ENCODE results near the gene PSENEN. TPM values are rescaled to one million over a fixed set of nuclear protein-coding genes. Genes with fewer than 3 reads are reported as not detected.
"Not testable (repeated sequence)": the region's sequence is repeated elsewhere in the genome, so short reads cannot be mapped to it uniquely, and the experiment has no call there.

PSENEN gene
- total RNA-seq, 8 experiments from 2014 or later = 56.4 to 142 (median 84.7) TPM

DNA sequence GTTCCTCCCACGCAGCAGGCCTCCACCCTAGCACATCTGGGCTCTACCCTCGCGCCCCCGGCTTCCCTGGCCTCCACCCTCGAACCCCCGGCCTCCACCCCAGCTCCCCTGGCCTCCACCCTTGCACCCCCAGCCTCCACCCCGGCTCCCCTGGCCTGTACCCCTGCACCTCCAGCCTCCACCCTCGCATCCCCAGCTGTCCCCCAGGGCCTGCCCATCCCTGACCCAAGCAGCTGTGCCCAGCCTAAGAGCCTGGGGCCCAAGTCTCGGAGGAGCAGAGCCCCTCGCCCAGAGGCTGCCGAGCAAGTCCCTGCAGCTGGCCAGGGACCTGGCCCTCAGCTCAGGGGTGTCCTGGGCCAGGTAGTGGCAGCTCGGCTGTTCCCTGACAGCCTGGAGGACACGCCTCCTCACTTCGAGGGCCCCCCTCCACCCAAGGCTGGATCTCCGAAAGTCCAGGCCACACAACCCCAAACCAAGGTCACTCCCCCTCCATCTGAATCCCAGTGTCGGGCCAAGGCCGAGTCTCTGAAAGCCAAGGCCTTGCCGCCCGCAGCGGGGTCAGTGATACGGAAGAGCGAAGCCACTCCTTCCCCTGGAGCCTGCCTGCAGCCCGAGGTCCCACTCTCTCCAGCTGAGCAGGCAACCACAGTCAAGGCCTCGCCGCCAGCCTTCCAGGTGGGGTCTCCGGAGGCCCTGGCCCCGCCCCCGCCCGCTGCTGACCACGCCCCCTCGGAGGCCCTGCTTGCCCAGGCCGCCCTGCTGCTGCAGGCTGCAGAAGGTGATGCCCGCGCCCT, 22.0 kb downstream of the PSENEN start:
- in situ Hi-C loops (cut with MboI; ENCODE audit: low pct_unique_long_range_greater_than_20kb in 2 of 9, low sequenced_read_pairs in 9 of 9, unreplicated experiment in 9 of 9) = no loop called here
- Histone ChIP-seq H3K27ac (peak overlapping the region; percentile 0 to 40), H3K4me3 (no peak overlapping the region), H3K4me1 (replicated peaks in 1 of 2) (peaks cover 14 to 18% of the 10 kb centered on the region in 2 donors)
- WGBS, 10 experiments = 10 to 80% (median 35%) methylated on average over 1 to 4 of the region's 34 CpGs; no CpG with 5 or more reads in 7 of the 10 experiments
- ATAC-seq (replicated peaks in 6 of 8) = peak in 6 of 8 experiments; percentile 16 to 92 (median 88)

DNA sequence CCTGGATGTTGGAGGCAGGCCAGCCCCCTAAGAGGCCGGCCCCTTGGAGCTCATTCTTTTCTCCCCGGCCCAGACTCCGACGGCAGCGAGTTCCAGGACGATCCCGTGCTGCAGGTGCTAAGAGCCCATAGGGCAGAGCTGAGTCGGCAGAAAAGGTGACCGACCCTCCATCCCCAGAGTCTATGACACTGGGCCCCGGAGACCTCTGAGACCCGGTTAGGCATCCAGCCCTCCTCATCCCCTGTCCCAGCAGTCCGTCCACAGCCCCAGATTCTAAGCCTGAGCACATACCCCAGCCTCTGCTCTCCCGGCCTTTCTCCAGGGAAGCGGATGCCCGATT, 22.6 kb downstream of the PSENEN start:
- in situ Hi-C loops (cut with MboI; ENCODE audit: low pct_unique_long_range_greater_than_20kb in 2 of 9, low sequenced_read_pairs in 9 of 9, unreplicated experiment in 9 of 9) = no loop called here
- Histone ChIP-seq H3K27ac (no peak overlapping the region), H3K4me1 (replicated peaks in 1 of 2) (peaks cover 14 to 18% of the 10 kb centered on the region in 2 donors), H3K4me3 (no peak overlapping the region)
- ATAC-seq (replicated peaks in 6 of 8) = no peak
- 90% methylated on average over 2 of the region's 15 CpGs; no CpG with 5 or more reads in 9 of the 10 experiments for WGBS, 10 experiments

DNA sequence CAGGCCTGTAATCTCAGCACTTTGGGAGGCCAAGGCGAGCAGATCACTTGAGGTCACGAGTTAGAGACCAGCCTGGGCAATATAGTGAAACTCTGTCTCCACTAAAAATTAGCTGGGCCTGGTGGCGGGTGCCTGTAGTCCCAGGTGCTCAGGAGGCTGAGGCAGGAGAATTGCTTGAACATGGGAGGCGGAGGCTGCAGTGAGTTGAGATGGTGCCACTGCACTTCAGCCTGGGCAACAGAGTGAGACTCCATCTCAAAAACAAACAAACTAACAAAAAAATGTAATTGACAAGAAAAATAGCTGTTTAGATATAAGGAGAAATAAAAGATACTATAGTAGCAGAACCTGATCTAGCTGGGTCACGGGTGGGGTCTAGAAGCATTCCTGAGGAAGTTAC, 26.9 kb downstream of the PSENEN start:
- H3K4me3 ChIP-seq; ATAC-seq (replicated peaks in 6 of 8); H3K27ac ChIP-seq; in situ Hi-C loops (cut with MboI; ENCODE audit: low pct_unique_long_range_greater_than_20kb in 2 of 9, low sequenced_read_pairs in 9 of 9, unreplicated experiment in 9 of 9): not testable (repeated sequence)
- WGBS, 10 experiments = 76 to 100% (median 96%) methylated on average over 1 to 5 of the region's 5 CpGs; no CpG with 5 or more reads in 1 of the 10 experiments
- peaks cover 19 to 28% of the 10 kb centered on the region in 2 donors for H3K4me1 ChIP-seq (replicated peaks in 1 of 2)

DNA sequence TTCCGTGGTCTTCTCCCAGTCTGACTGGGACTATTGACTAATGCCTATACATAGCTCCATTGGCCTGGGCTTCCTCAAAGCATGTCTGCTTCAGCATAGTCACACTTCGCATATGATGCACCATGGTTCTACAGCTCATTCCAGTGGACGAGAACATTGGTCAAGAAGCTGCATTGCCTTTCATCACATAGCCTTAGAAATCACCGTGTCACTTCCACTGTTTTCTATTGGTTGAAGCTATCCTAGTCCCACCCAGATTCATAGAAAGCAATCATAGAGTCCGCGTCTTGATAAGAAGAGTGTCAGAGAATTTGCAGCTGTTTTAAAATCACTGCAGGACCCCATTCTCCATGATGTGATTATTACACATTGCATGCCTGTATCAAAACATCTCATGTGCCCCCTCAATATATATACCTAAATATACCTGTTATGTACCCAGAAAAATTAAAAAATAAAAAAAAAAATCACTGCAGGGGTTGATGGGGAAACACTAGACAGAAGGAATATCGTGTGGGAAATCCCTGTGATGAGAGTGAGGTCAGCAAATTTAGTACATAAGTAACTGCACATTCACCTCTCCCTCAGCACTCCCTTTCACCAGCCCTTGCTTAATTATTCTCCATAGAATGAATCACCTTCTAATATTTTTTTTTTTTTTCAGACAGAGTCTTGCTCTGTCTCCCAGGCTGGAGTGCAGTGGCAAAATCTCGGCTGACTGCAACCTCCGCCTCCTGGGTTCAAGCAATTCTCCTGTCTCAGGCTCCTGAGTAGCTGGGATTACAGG, 27.8 kb downstream of the PSENEN start:
- Histone ChIP-seq H3K4me3 (no peak overlapping the region), H3K4me1 (replicated peaks in 1 of 2) (peaks cover 18 to 24% of the 10 kb centered on the region in 2 donors), H3K27ac (no peak overlapping the region)
- in situ Hi-C loops (cut with MboI; ENCODE audit: low pct_unique_long_range_greater_than_20kb in 2 of 9, low sequenced_read_pairs in 9 of 9, unreplicated experiment in 9 of 9) = no loop called here
- WGBS, 10 experiments = 50 to 90% (median 70%) methylated on average over 1 to 8 of the region's 9 CpGs; no CpG with 5 or more reads in 1 of the 10 experiments
- ATAC-seq (replicated peaks in 6 of 8) = peak in 2 of 8 experiments; percentile 3 to 33

DNA sequence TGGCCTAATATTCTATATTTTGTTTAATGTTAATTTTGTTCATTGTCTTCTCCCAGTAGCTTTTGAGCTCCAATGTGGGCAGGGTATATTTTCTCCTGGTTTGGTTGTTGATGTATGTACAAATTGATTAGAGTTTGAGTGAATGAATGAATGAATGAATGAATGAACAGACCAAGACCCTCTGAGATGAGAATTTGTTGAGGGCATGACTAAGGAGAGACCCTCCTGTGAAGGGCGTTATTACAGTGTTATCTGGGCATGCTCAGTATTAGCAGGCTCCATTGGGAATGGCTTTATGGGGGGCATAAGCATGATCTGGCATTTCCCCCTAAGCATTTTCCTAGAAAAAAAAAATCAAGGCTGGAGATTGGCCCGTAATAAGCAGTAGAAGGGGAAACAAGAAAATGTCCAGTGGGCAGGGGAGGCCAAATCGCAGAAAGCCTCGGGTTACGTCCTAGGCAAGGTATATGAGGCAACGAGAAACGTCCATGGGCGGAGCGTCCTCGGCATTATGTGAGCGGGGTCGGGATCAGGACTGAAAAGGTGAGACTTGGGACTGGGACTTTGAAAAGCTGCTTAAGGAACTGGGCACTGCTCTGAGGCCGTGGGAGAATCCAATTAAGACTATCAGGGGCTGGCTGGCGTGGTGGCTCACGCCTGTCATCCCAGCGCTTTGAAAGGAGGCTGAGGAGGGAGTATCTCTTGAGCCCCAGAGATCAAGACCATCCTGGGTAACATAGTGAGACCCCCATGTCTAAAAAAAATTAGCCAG, 29.0 kb downstream of the PSENEN start:
- in situ Hi-C loops (cut with MboI; ENCODE audit: low pct_unique_long_range_greater_than_20kb in 2 of 9, low sequenced_read_pairs in 9 of 9, unreplicated experiment in 9 of 9) = no loop called here
- Histone ChIP-seq H3K27ac (no peak overlapping the region), H3K4me3 (peak overlapping the region; percentile 69 to 93 (median 88)), H3K4me1 (replicated peaks in 1 of 2) (peaks cover 17 to 23% of the 10 kb centered on the region in 2 donors)
- 6 to 71% (median 44%) methylated on average over 2 to 10 of the region's 16 CpGs for whole genome bisulfite sequencing, 10 experiments
- no peak for ATAC-seq (replicated peaks in 6 of 8)

DNA sequence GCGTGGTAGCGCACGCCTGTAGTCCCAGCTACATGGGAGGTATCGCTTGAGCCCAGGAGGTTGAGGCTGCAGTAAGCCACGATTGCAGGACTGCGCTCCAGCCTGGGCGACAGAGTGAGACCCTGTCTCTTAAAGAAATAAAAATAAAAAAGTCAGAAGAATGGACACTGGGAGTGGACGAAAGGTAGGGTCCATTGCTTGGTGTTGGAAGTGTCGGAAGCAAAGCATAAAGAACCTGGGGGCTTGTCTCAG, 29.5 kb downstream of the PSENEN start:
- Histone ChIP-seq H3K4me3 (peak overlapping the region; percentile 69 to 93 (median 88)), H3K27ac (no peak overlapping the region), H3K4me1 (replicated peaks in 1 of 2) (peaks cover 17 to 23% of the 10 kb centered on the region in 2 donors)
- 0 to 60% (median 8%) methylated on average over 1 to 9 of the region's 9 CpGs; no CpG with 5 or more reads in 2 of the 10 experiments for WGBS, 10 experiments
- in situ Hi-C loops (cut with MboI; ENCODE audit: low pct_unique_long_range_greater_than_20kb in 2 of 9, low sequenced_read_pairs in 9 of 9, unreplicated experiment in 9 of 9) = no loop called here
- ATAC-seq (replicated peaks in 6 of 8) = peak in 1 of 8 experiments; percentile 30

DNA sequence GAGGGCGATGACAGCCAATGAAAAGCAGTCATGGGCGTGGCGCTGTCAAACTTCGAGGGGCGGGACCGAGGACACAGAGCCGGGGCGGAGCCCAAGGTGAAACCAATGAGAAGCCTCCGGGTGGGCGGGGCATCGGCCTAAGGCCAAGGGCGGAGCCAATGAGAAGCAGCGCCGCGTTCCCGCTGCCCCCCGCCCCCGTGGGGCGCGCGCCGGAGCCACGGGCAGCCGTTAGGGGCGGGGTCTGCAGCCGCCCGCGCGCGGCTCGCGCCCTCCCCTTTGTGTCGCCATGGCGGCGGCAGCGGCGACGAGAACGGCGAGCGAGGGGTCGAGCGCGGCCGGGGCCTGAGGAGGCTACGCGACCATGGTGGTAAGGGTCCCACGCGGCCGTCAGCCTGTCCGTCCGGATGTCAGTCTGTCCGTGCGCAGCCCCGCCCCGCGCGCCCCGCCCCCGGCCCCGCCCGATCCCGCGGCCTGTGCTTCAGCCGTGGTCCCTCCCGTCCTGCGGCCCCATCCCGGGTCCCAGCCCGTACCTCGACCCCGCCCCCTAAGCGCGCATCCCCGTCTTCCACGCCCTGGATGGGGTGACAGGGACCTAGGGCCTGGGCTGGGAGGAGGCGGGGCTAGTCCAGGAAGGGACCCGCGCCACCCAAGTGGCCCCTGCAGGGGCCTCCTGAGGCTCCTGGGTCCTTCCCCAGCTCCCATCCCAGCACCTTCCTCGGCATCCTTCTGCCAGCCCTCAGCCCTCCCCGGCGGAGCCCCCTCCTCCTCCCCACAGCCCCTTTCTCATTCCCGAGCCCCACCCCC, 30.0 kb downstream of the PSENEN start, which contains the start of gene ARHGAP33:
TSS of gene ARHGAP33 (plus strand) at position 267 of the 804 bp plus-strand sequence. CDS start at position 362, 95 bp downstream.
- Histone ChIP-seq H3K27ac (peak within 1 kb of the TSS; percentile 79 to 87), H3K4me3 (peak within 1 kb of the TSS; percentile 69 to 93 (median 88)), H3K4me1 (replicated peaks in 1 of 2) (peaks cover 17 to 23% of the 10 kb centered on the region in 2 donors)
- peak; percentile 81 to 95 (median 87) for ATAC-seq (replicated peaks in 6 of 8)
- in situ Hi-C loops (cut with MboI; ENCODE audit: low pct_unique_long_range_greater_than_20kb in 2 of 9, low sequenced_read_pairs in 9 of 9, unreplicated experiment in 9 of 9) = no loop called here
- WGBS, 10 experiments = 0 to 3% (median 0%) methylated on average over 4 to 29 of the region's 82 CpGs; no CpG with 5 or more reads in 7 of the 10 experiments

DNA sequence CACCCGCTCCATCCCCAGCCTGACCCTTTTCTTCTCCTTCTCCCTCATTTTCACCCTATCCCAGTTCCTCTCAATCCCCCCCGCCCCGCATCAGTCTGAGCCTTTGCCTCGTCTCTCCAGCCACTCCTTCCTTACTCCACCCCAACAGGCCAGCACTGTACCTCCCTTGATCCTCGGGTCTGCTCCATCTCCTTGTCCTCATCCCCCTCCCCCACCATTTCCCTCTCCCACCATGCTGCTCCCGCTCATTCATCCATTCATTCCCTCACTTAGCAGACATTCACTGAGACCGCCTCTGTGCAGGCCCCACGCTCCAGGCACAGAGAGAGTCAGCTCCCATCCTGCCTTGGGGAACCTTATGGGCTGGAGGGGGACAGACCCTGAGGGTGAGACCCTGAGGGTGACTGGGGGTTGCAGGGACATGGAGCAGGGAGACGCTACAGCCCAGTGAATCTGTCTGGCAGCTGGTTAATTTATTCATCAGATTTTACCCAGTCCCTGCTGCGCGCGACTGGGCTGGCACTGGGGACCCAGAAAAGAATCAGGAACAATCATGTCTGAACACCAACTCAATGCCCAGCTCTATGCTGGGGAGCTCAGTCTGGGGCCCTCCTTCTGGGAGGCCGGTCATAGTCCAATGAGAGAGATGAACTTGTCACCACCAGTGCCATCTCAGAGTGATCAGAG, 30.8 kb downstream of the PSENEN start:
- peaks cover 17 to 23% of the 10 kb centered on the region in 2 donors for H3K4me1 ChIP-seq (replicated peaks in 1 of 2)
- WGBS, 10 experiments = 0 to 90% (median 32%) methylated on average over 1 to 7 of the region's 13 CpGs; no CpG with 5 or more reads in 5 of the 10 experiments
- peak overlapping the region; percentile 69 to 93 (median 88) for H3K4me3 ChIP-seq
- peak in 4 of 8 experiments; percentile 2 to 37 (median 15) for ATAC-seq (replicated peaks in 6 of 8)
- in situ Hi-C loops (cut with MboI; ENCODE audit: low pct_unique_long_range_greater_than_20kb in 2 of 9, low sequenced_read_pairs in 9 of 9, unreplicated experiment in 9 of 9) = no loop called here
- H3K27ac ChIP-seq = peak overlapping the region; percentile 79 to 87

DNA sequence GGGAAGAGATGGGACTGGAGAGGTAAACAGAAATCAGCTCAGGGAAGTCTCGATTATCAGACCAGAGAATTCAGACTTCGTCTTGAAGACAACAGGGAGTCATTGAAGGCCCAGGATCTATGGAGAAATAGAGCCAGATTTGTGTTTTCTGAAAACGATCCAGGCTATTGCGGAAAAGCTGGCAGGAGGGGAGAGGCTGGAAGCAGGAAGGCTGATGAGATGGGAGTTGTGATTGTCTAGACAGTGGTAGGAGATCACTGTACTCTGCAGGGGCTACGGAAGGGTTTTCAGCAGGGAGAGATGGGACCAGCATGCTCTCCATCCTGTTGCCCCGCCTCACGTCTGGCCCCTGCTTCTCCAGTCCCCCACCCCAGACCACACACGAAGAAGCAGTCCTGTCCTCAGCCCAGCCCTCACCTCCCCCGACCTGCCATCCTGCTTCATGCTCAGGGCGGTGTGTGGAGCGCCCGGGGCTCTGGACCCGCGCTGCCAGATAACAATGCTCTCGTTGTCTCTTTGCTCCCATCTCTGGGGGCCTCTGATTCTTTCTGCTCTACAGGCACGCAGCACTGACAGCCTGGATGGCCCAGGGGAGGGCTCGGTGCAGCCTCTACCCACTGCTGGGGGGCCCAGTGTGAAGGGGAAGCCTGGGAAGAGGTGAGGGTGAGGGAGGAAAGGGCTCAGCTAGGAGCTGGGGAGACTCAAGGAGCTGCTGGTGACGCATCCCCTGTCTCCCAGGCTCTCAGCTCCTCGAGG, 31.8 kb downstream of the PSENEN start:
- 4 to 83% (median 40%) methylated on average over 1 to 7 of the region's 19 CpGs; no CpG with 5 or more reads in 1 of the 10 experiments for WGBS, 10 experiments
- peak overlapping the region in 1 of 2 donors; percentile 17 for H3K27ac ChIP-seq
- ATAC-seq (replicated peaks in 6 of 8) = peak in 3 of 8 experiments; percentile 17 to 29 (median 21)
- H3K4me3 ChIP-seq = peak overlapping the region in 4 of 5 donors; percentile 7 to 93 (median 85)
- H3K4me1 ChIP-seq (replicated peaks in 1 of 2) = peaks cover 17 to 23% of the 10 kb centered on the region in 2 donors
- in situ Hi-C loops (cut with MboI; ENCODE audit: low pct_unique_long_range_greater_than_20kb in 2 of 9, low sequenced_read_pairs in 9 of 9, unreplicated experiment in 9 of 9) = no loop called here

DNA sequence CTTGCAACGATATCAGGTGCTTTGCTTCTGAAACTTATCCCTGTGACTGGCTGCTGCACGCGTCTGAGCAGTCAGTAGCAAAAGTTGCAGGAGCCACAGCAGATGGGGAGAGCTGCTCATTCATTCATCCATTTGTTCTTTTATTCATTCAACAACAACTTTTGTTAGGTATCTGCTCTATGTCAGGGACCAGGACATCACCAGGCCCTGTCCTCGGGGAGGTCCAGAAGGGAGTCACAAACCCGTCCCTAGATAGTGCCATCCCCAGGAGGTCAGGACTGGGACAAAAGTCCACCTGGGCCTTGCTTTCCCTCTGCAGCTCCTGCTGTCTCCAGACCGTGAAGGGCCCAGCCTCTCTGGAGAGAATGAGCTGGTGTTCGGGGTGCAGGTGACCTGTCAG, 32.5 kb downstream of the PSENEN start:
- ATAC-seq (replicated peaks in 6 of 8) = no peak
- Histone ChIP-seq H3K4me3 (no peak overlapping the region), H3K27ac (no peak overlapping the region), H3K4me1 (replicated peaks in 1 of 2) (peaks cover 17 to 23% of the 10 kb centered on the region in 2 donors)
- in situ Hi-C loops (cut with MboI; ENCODE audit: low pct_unique_long_range_greater_than_20kb in 2 of 9, low sequenced_read_pairs in 9 of 9, unreplicated experiment in 9 of 9) = no loop called here
- WGBS, 10 experiments = 80 to 100% (median 95%) methylated on average over 1 to 2 of the region's 7 CpGs; no CpG with 5 or more reads in 6 of the 10 experiments

DNA sequence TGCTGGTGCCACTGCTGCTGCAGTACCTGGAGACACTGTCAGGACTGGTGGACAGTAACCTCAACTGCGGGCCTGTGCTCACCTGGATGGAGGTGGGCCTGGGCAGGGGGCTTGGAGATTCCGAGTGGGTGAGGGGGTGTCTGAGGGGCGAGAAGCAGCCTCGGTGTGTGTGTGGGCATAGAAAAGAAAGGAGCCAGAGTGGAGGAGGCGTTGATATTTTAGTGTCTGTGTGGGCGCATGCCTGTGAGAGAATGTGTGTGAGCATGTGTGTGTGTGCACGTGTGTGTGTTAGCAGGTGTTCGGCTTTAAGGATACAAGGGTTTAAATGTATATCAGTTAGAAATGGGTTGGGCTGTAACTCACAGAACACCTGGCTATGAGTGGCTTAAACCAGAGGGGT, 33.6 kb downstream of the PSENEN start:
- 92 to 100% (median 95%) methylated on average over 1 to 4 of the region's 8 CpGs; no CpG with 5 or more reads in 5 of the 10 experiments for WGBS, 10 experiments

More for the DNA sequence above, 33.6 kb downstream of the PSENEN start:
- no peak overlapping the region for H3K4me3 ChIP-seq
- peaks cover 17 to 23% of the 10 kb centered on the region in 2 donors for H3K4me1 ChIP-seq (replicated peaks in 1 of 2)
- in situ Hi-C loops (cut with MboI; ENCODE audit: low pct_unique_long_range_greater_than_20kb in 2 of 9, low sequenced_read_pairs in 9 of 9, unreplicated experiment in 9 of 9) = no loop called here
- no peak overlapping the region for H3K27ac ChIP-seq
- ATAC-seq (replicated peaks in 6 of 8) = no peak

All from motor neuron (in vitro differentiated cells).